HepG2 (cell line): Measurements from ENCODE around the gene GHRH. TPM values are rescaled to one million over a fixed set of nuclear protein-coding genes. Genes with fewer than 3 reads are reported as not detected.

ENCODE experiments used
- ATRX ChIP-seq: sonication (generic); formaldehyde crosslinking; IDR thresholded peaks from 2 replicates; pipeline ENCODE4 v1.4.0; 2020; ENCODE audit warnings: missing genetic modification reagents, borderline replicate concordance
- BRD4 ChIP-seq: sonication (generic); formaldehyde crosslinking; IDR thresholded peaks from 2 replicates; pipeline ENCODE4 v1.4.0; 2020; ENCODE audit warnings: missing genetic modification reagents
- EHMT2 ChIP-seq: fragments of 200-600 bp; sonication (generic); IDR thresholded peaks from 2 replicates; pipeline ENCODE4 v1.7.0; 2017; ENCODE audit warnings: antibody characterized with exemption, low read depth, low read length, borderline replicate concordance
- HMG20A ChIP-seq: IDR thresholded peaks from 2 replicates; pipeline ENCODE4 v1.6.1; 2016; ENCODE audit warnings: borderline replicate concordance
- MBNL3 ChIP-seq: fragments of 250-450 bp; sonication (Bioruptor Pico); conservative IDR thresholded peaks from 2 replicates; pipeline ENCODE4 v1.8.0; 2022; ENCODE audit warnings: mild to moderate bottlenecking, inconsistent platforms
- MEIS2 ChIP-seq: sonication (generic); formaldehyde crosslinking; IDR thresholded peaks from 2 replicates; pipeline ENCODE4 v1.9.0; 2021; ENCODE audit warnings: mild to moderate bottlenecking, missing genetic modification reagents
- SALL1 ChIP-seq: sonication (generic); formaldehyde crosslinking; IDR thresholded peaks from 2 replicates; pipeline ENCODE4 v1.8.0; 2022; ENCODE audit warnings: mild to moderate bottlenecking, missing genetic modification reagents
- SNAI1 ChIP-seq: sonication (generic); formaldehyde crosslinking; IDR thresholded peaks from 2 replicates; pipeline ENCODE4 v1.5.0; 2020; ENCODE audit warnings: mild to moderate bottlenecking, missing genetic modification reagents, borderline replicate concordance
- SSRP1 ChIP-seq: IDR thresholded peaks from 2 replicates; pipeline ENCODE4 v1.6.1; 2016; ENCODE audit warnings: control low read depth
- STAG1 ChIP-seq: sonication (generic); formaldehyde crosslinking; IDR thresholded peaks from 2 replicates; pipeline ENCODE4 v1.4.0; 2020; ENCODE audit warnings: missing genetic modification reagents
- TCF12 ChIP-seq, 2 experiments: fragments of 450-650 bp in 1 of 2; sonication (generic) in 1 of 2; formaldehyde crosslinking in 1 of 2; IDR thresholded peaks; 2 replicates each; pipeline versions ENCODE4 v1.6.1 to v1.8.0; 2017 to 2022; ENCODE audit warnings: antibody characterized with exemption in 1 of 2, mild to moderate bottlenecking in 1 of 2, missing genetic modification reagents in 1 of 2, moderate library complexity in 1 of 2
- THYN1 ChIP-seq: sonication (generic); formaldehyde crosslinking; IDR thresholded peaks from 2 replicates; pipeline ENCODE4 v1.8.1; 2023; ENCODE audit warnings: low read depth, mild to moderate bottlenecking, moderate library complexity, missing genetic modification reagents, borderline replicate concordance
- ZNF30 ChIP-seq: sonication (generic); formaldehyde crosslinking; IDR thresholded peaks from 2 replicates; pipeline ENCODE4 v1.5.0; 2020; ENCODE audit warnings: mild to moderate bottlenecking, missing genetic modification reagents
- ZNF530 ChIP-seq: sonication (generic); formaldehyde crosslinking; IDR thresholded peaks from 2 replicates; pipeline ENCODE4 v1.5.0; 2020; ENCODE audit warnings: low read depth, mild to moderate bottlenecking, missing genetic modification reagents
- ZNF841 ChIP-seq: sonication (generic); formaldehyde crosslinking; IDR thresholded peaks from 2 replicates; pipeline ENCODE4 v1.8.1; 2023; ENCODE audit warnings: missing genetic modification reagents, borderline replicate concordance
- polyA plus RNA-seq, 8 experiments: library from polyadenylated mRNA; depleted of rRNA in 3 of 8; stranded (reverse) in 7 of 8; unstranded in 1 of 8; fragments of >200 nt; fragmentation: Illumina TruSeq in 4 of 8; extraction: Trizol in 4 of 8; gene quantifications; 2 replicates each; pipeline versions ENCODE4 v1.2.1 to v1.2.3, GENCODE V29; 2011 to 2016; ENCODE audit warnings: low read depth in 4 of 8, missing spikeins in 1 of 8, mixed read lengths in 1 of 8; ENCODE audit not compliant: insufficient read depth in 1 of 8
- total RNA-seq, 5 experiments: library from RNA; depleted of rRNA; stranded (reverse); fragments of >200 nt; fragmentation: Illumina TruSeq; extraction: Trizol; gene quantifications; 2 replicates each; pipeline ENCODE4 v1.2.3, GENCODE V29; 2016; ENCODE audit warnings: low read depth in 1 of 5
- TF ChIP-seq, protein P1 (sequence below): sonication (generic); formaldehyde crosslinking; IDR thresholded peaks from 2 replicates; pipeline ENCODE4 v1.5.0; 2020; ENCODE audit warnings: mild to moderate bottlenecking, missing genetic modification reagents
- TF ChIP-seq, protein P2 (sequence below): sonication (generic); formaldehyde crosslinking; IDR thresholded peaks from 2 replicates; pipeline ENCODE4 v1.4.0; 2020; ENCODE audit warnings: missing genetic modification reagents, mild to moderate bottlenecking, borderline replicate concordance
- TF ChIP-seq, protein P3 (sequence below): sonication (generic); formaldehyde crosslinking; IDR thresholded peaks from 2 replicates; pipeline ENCODE4 v1.5.0; 2020; ENCODE audit warnings: missing genetic modification reagents
- TF ChIP-seq, protein P4 (sequence below): sonication (generic); formaldehyde crosslinking; IDR thresholded peaks from 2 replicates; pipeline ENCODE4 v1.5.1; 2020; ENCODE audit warnings: missing genetic modification reagents, mild to moderate bottlenecking, borderline replicate concordance
- TF ChIP-seq, protein P5 (sequence below): sonication (generic); formaldehyde crosslinking; IDR thresholded peaks from 2 replicates; pipeline ENCODE4 v1.8.0; 2022; ENCODE audit warnings: missing genetic modification reagents, low read depth, mild to moderate bottlenecking, borderline replicate concordance
- TF ChIP-seq, protein P6 (sequence below): sonication (generic); formaldehyde crosslinking; IDR thresholded peaks from 2 replicates; pipeline ENCODE4 v1.5.0; 2020; ENCODE audit warnings: missing genetic modification reagents, mild to moderate bottlenecking, borderline replicate concordance

Gene GHRH
- total and polyA plus RNA-seq, 2 of the 13 experiments (the other 11 are each of a cell fraction or from before 2014, with no cell fraction given), result not detected

DNA sequence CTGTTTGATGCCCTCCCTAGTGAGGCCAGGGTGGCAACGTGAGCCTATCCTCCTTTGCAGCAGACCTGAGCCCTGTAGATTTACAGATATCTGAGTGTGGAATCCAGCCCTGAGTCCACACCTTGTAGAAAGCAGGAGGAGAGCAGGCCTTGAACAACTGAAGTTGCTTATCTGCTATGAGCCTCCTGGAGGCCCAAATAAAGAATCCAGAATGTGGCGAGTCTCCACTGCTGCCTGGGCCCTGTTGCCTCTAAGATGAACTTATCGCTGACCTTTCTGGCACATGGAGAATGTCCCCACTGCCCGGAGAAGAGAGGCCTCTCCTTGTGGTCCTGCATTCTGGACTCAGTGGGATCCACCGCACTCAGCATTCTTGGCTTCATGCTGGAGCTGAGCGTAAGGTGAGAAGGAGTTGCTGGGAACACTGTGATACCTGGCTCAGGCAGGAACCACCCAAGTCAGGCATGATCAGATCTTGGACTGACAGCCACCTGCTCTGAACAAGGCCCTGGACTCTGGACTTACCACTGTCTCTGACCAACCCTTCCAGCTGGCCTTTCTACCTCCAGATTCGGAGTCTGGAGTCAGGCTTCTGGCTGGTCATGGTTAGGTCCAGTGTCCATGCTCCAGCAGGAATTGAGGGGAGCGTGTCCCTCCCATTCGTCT, 22.0 kb upstream of the GHRH start (continued):
- TF ChIP-seq, protein P1, sequence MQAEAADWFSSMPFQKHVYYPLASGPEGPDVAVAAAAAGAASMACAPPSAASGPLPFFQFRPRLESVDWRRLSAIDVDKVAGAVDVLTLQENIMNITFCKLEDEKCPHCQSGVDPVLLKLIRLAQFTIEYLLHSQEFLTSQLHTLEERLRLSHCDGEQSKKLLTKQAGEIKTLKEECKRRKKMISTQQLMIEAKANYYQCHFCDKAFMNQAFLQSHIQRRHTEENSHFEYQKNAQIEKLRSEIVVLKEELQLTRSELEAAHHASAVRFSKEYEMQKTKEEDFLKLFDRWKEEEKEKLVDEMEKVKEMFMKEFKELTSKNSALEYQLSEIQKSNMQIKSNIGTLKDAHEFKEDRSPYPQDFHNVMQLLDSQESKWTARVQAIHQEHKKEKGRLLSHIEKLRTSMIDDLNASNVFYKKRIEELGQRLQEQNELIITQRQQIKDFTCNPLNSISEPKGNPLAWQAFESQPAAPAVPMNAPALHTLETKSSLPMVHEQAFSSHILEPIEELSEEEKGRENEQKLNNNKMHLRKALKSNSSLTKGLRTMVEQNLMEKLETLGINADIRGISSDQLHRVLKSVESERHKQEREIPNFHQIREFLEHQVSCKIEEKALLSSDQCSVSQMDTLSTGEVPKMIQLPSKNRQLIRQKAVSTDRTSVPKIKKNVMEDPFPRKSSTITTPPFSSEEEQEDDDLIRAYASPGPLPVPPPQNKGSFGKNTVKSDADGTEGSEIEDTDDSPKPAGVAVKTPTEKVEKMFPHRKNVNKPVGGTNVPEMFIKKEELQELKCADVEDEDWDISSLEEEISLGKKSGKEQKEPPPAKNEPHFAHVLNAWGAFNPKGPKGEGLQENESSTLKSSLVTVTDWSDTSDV, result no peak
- TF ChIP-seq, protein P2, sequence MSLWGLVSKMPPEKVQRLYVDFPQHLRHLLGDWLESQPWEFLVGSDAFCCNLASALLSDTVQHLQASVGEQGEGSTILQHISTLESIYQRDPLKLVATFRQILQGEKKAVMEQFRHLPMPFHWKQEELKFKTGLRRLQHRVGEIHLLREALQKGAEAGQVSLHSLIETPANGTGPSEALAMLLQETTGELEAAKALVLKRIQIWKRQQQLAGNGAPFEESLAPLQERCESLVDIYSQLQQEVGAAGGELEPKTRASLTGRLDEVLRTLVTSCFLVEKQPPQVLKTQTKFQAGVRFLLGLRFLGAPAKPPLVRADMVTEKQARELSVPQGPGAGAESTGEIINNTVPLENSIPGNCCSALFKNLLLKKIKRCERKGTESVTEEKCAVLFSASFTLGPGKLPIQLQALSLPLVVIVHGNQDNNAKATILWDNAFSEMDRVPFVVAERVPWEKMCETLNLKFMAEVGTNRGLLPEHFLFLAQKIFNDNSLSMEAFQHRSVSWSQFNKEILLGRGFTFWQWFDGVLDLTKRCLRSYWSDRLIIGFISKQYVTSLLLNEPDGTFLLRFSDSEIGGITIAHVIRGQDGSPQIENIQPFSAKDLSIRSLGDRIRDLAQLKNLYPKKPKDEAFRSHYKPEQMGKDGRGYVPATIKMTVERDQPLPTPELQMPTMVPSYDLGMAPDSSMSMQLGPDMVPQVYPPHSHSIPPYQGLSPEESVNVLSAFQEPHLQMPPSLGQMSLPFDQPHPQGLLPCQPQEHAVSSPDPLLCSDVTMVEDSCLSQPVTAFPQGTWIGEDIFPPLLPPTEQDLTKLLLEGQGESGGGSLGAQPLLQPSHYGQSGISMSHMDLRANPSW (CRISPR knock-in tag), result no peak
- TF ChIP-seq, protein P3, sequence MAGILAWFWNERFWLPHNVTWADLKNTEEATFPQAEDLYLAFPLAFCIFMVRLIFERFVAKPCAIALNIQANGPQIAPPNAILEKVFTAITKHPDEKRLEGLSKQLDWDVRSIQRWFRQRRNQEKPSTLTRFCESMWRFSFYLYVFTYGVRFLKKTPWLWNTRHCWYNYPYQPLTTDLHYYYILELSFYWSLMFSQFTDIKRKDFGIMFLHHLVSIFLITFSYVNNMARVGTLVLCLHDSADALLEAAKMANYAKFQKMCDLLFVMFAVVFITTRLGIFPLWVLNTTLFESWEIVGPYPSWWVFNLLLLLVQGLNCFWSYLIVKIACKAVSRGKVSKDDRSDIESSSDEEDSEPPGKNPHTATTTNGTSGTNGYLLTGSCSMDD, result no peak
- TF ChIP-seq TCF12 (IDR thresholded peaks at IDR 0.05), result no peak
- TF ChIP-seq TCF12 (CRISPR knock-in tag; IDR thresholded peaks at IDR 0.05), result no peak
- TF ChIP-seq SSRP1 (CRISPR knock-in tag), result no peak
- TF ChIP-seq ATRX (CRISPR knock-in tag), result no peak
- no peak for TF ChIP-seq THYN1 (CRISPR knock-in tag)
- TF ChIP-seq, protein P4, sequence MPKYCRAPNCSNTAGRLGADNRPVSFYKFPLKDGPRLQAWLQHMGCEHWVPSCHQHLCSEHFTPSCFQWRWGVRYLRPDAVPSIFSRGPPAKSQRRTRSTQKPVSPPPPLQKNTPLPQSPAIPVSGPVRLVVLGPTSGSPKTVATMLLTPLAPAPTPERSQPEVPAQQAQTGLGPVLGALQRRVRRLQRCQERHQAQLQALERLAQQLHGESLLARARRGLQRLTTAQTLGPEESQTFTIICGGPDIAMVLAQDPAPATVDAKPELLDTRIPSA (CRISPR knock-in tag), result no peak
- TF ChIP-seq MBNL3 (CRISPR knock-in tag), result no peak
- no peak for TF ChIP-seq SNAI1 (CRISPR knock-in tag)
- TF ChIP-seq, protein P5, sequence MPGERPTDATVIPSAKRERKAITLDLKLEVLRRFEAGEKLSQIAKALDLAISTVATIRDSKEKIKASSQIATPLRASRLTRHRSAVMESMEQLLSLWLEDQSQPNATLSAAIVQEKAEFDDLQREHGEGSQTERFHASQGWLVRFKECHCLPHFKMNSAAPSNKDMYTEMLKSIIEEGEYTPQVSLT (CRISPR knock-in tag), result no peak
- no peak for TF ChIP-seq MEIS2 (CRISPR knock-in tag)
- no peak for TF ChIP-seq ZNF841 (CRISPR knock-in tag)
- no peak for TF ChIP-seq ZNF30 (CRISPR knock-in tag)
- no peak; the same call in 1 of the 2 replicates for TF ChIP-seq ZNF530 (CRISPR knock-in tag)
- TF ChIP-seq STAG1 (CRISPR knock-in tag), result no peak
- TF ChIP-seq HMG20A (CRISPR knock-in tag), result no peak; the same call in 1 of the 2 replicates
- TF ChIP-seq SALL1 (CRISPR knock-in tag), result peak; percentile 46; the same call in 1 of the 2 replicates
- TF ChIP-seq EHMT2, result no peak
- TF ChIP-seq, protein P6, sequence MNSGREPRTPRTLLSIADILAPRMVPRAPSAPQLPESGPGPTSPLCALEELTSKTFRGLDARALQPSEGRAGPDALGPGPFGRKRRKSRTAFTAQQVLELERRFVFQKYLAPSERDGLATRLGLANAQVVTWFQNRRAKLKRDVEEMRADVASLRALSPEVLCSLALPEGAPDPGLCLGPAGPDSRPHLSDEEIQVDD (CRISPR knock-in tag), result no peak
- TF ChIP-seq BRD4, result peak; percentile 27; the same call in 1 of the 2 replicates
